Tibial nerve (tissue), 4 donors: ENCODE results near the gene B3GALT6. TPM values are rescaled to one million over a fixed set of nuclear protein-coding genes. Genes with fewer than 3 reads are reported as not detected.

Experiments used
- DNase-seq, 2 donors: peaks; one replicate each; pipeline ENCODE4 v3.0.0-alpha.2; 2019; ENCODE audit warnings: low spot score in 2 of 2
- H3K27ac ChIP-seq, 4 donors: fragments of 200-600 bp; sonication (generic) in 3 of 4; one replicate each; pipeline ENCODE4 v1.5.1; 2017 to 2019; ENCODE audit warnings: mild to moderate bottlenecking in 1 of 4
- H3K27me3 ChIP-seq, 2 donors: fragments of 200-600 bp; sonication (generic) in 1 of 2; one replicate each; pipeline versions ENCODE4 v1.5.1 to v1.6.0; 2017 to 2019
- H3K36me3 ChIP-seq, 3 donors: fragments of 200-600 bp; sonication (generic); one replicate each; pipeline ENCODE4 v1.5.1; 2018 to 2019
- H3K4me1 ChIP-seq, 4 donors: fragments of 200-600 bp; sonication (generic) in 3 of 4; one replicate each; pipeline ENCODE4 v1.5.1; 2017 to 2019
- H3K4me3 ChIP-seq, 4 donors: fragments of 200-600 bp; sonication (generic) in 3 of 4; one replicate each; pipeline ENCODE4 v1.5.1; 2017 to 2019; ENCODE audit warnings: mild to moderate bottlenecking in 1 of 4, moderate library complexity in 1 of 4
- H3K9me3 ChIP-seq, 4 donors: fragments of 200-600 bp; sonication (generic) in 3 of 4; one replicate each; pipeline ENCODE4 v1.5.1; 2017 to 2019
- CTCF ChIP-seq, 5 experiments: fragments of 200-600 bp in 3 of 5; fragments of 450-650 bp in 2 of 5; sonication (generic) in 3 of 5; IDR thresholded peaks; one replicate each; pipeline ENCODE4 v1.5.1; 2016 to 2019; ENCODE audit warnings: antibody characterized with exemption in 5 of 5, mild to moderate bottlenecking in 3 of 5, moderate library complexity in 2 of 5
- EP300 ChIP-seq, 2 donors: sonication (generic); formaldehyde crosslinking; IDR thresholded peaks; one replicate each; pipeline ENCODE4 v1.6.1; 2017; ENCODE audit warnings: antibody characterized with exemption in 2 of 2, mild to moderate bottlenecking in 1 of 2
- POLR2A ChIP-seq, 2 donors: fragments of 450-650 bp; IDR thresholded peaks; one replicate each; pipeline ENCODE4 v1.6.1; 2017; ENCODE audit warnings: antibody characterized with exemption in 2 of 2, mild to moderate bottlenecking in 2 of 2, moderate library complexity in 2 of 2
- WGBS, 2 donors: methylation state at CpG; one replicate each; pipeline ENCODE4 v1.1.5; 2018; 5-methylcytosine and 5-hydroxymethylcytosine counted together
- total RNA-seq, 4 donors: library from RNA; depleted of rRNA; stranded (reverse); fragments of >200 nt; gene quantifications; one replicate each; pipeline ENCODE4 v1.1.0, GENCODE V29; 2016

Gene B3GALT6
- total RNA-seq, 4 donors from 2014 or later = 13.3 to 24.0 (median 21.4) TPM

DNA sequence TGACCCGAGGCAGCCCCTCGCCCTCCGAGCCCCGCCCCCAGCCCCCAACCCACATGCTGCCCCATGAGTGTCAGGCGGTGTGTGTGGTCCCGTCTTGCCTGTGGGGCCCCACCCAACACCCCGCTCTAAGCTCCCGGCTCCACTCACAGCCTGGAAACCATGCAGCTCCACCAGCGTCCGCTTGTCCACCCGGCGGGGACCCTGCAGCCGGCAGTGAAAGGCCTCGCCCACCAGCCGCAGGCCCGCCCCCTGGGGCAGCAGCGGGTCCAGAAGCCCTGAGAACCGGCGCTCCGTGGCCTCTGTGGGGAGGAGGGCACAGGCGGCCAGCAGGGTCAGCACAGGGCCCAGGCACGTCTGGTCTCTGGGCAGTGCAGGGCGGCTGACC is 11.8 kb downstream of the B3GALT6 start:
- Histone ChIP-seq H3K9me3 (no peaks in the 10 kb centered on the region), H3K4me1 (peaks cover 0 to 36% (median 7%) of the 10 kb centered on the region in 4 donors), H3K4me3 (no peak overlapping the region), H3K27me3 (peaks cover 0 to 81% of the 10 kb centered on the region in 2 donors), H3K36me3 (peaks cover 0 to 20% (median 0%) of the 10 kb centered on the region in 3 donors), H3K27ac (no peak overlapping the region)
- WGBS, 2 donors = 35 to 40% methylated on average over 4 to 6 of the region's 23 CpGs
- no peak for DNase-seq
- TF ChIP-seq EP300 (IDR thresholded peaks at IDR 0.05) = no peak
- no peak for TF ChIP-seq CTCF (IDR thresholded peaks at IDR 0.05)
- no peak for TF ChIP-seq POLR2A (IDR thresholded peaks at IDR 0.05)

DNA sequence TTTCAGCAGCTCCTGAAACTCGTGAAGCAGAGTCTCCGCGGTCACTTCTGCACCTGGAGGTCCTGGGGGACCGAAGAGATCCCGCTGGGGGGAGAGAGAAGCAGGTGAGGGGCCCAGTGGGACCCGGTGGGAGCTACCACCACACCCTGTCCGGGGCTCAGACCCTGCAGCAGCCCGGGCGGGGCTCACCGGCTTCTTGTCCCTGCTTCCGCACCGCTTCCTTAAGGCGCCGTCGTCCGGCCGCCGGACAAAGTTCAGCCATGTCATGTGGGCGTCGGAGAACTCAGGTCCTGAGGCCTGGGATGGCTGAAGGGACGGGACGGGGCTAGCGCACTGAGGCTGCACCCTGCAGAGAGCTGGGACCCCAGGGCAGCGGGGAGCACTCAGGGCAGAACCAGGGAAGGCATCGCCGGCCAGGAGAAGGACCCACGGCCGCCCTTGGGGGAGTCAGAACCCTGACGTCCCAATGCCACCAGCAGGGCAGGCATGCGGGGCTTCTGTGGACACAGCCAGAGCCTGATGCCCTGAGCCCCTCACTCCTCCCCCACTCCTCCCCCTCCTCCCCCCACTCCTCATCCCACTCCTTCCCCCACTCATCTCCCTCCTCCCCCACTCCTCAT is 12.3 kb downstream of the B3GALT6 start:
- WGBS, 2 donors = 44 to 55% methylated on average over 17 to 26 of the region's 30 CpGs
- Histone ChIP-seq H3K4me3 (no peak overlapping the region), H3K27ac (no peak overlapping the region), H3K36me3 (peaks cover 0 to 20% (median 0%) of the 10 kb centered on the region in 3 donors), H3K9me3 (no peaks in the 10 kb centered on the region), H3K4me1 (peaks cover 0 to 31% (median 7%) of the 10 kb centered on the region in 4 donors), H3K27me3 (peaks cover 0 to 76% of the 10 kb centered on the region in 2 donors)
- TF ChIP-seq EP300 (IDR thresholded peaks at IDR 0.05) = no peak
- no peak for TF ChIP-seq POLR2A (IDR thresholded peaks at IDR 0.05)
- TF ChIP-seq CTCF (IDR thresholded peaks at IDR 0.05) = no peak
- no peak for DNase-seq

DNA sequence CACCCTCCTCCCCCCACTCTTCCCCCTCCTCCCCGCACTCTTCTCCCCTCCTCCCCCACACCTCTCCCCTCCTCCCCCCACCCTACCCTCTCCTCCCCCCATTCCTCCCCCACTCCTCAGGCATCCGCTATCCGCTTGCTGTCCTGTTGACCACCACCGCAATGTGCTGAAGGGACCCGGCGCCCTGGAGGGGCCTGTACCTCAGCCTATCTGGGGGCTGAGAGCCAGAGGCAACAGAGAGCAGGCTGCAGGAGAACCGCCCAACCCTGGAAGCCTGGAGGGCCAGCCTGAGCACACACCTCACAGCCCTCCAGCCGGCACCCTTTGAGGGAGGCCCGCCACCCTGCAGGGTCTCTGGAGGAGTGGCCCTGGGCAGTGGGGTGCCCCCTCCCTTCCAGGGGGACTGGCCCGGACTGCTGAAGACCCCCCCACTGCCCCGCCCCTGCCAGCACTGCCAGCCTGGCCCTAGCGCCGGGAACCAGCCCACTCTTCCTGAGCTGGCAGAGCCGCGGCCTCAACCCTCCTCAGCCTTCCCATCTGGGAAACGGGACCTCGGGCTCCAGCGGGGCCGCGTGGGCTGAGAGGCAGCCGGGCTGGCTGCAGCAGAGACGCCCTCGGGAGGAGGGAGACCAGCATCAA is 13.3 kb downstream of the B3GALT6 start:
- peaks cover 0 to 24% (median 7%) of the 10 kb centered on the region in 4 donors for H3K4me1 ChIP-seq
- peaks cover 0 to 20% (median 0%) of the 10 kb centered on the region in 3 donors for H3K36me3 ChIP-seq
- H3K9me3 ChIP-seq = no peaks in the 10 kb centered on the region
- TF ChIP-seq POLR2A (IDR thresholded peaks at IDR 0.05) (no peak), CTCF (IDR thresholded peaks at IDR 0.05) (no peak), EP300 (IDR thresholded peaks at IDR 0.05) (no peak)
- no peak overlapping the region for H3K4me3 ChIP-seq
- no peak for DNase-seq
- H3K27ac ChIP-seq = no peak overlapping the region
- 59 to 74% methylated on average over 12 to 13 of the region's 23 CpGs for WGBS, 2 donors
- peaks cover 0 to 66% of the 10 kb centered on the region in 2 donors for H3K27me3 ChIP-seq

DNA sequence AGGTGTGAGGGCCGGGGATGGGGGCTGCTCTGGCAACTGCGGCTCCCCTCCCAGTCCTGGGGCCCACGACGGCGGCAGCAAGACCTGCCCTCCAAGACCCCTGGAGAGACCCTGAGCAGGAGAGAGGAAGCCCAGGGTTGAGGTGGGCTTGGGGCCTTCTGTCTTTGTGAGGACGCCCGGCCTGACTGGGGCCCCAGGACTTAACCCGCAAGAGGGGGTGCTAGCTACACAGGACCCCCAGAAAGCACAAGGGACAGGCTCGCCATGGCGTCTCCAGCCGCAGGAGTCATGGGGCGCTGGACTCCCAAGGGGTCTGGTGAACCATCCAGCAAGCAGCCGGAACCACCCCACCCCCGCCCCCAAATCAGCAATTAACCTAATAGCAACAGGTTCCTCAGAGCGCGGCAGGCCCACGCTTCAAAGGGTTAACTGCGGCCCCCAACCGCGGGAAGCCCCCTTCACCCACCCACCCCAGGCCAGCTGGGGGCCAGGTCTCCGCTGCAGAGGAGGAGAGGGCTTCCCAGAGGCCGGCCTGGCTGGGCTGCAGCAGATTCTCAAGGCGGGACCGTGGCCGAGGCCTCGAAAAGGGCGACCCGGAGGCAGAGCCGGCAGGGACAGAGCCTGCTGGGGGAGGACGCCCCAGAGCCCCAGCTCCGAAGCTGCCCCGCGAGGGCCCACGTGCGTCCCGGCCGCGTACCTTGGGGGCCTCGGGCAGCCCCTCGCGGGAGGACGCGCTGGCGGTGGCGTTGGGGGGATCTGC is 14.0 kb downstream of the B3GALT6 start:
- Histone ChIP-seq H3K27me3 (peaks cover 0 to 59% of the 10 kb centered on the region in 2 donors), H3K9me3 (no peaks in the 10 kb centered on the region), H3K4me3 (no peak overlapping the region), H3K4me1 (peaks cover 0 to 24% (median 7%) of the 10 kb centered on the region in 4 donors), H3K27ac (no peak overlapping the region), H3K36me3 (peaks cover 0 to 26% (median 0%) of the 10 kb centered on the region in 3 donors)
- 37 to 52% methylated on average over 12 to 15 of the region's 45 CpGs for WGBS, 2 donors
- no peak for TF ChIP-seq CTCF (IDR thresholded peaks at IDR 0.05)
- no peak for TF ChIP-seq POLR2A (IDR thresholded peaks at IDR 0.05)
- TF ChIP-seq EP300 (IDR thresholded peaks at IDR 0.05) = no peak
- DNase-seq = no peak
